Gastrocnemius medialis (tissue), 4 donors: Measurements from ENCODE around the gene CCL14. TPM values are rescaled to one million over a fixed set of nuclear protein-coding genes. Genes with fewer than 3 reads are reported as not detected.

Experiments
- ATAC-seq, 2 donors: fragments of 150-250 bp; one replicate each; pipeline ENCODE4 v1.9.1; 2016
- DNase-seq, 2 donors: peaks; one replicate each; pipeline ENCODE4 v3.0.0-alpha.2; 2019
- H3K27ac ChIP-seq, 4 donors: fragments of 200-600 bp; sonication (generic); 1 replicate in 1 of 4; 2 replicates in 3 of 4; pipeline ENCODE4 v1.5.1; 2016 to 2018; ENCODE audit warnings: mild to moderate bottlenecking in 2 of 4, moderate library complexity in 1 of 4
- H3K27me3 ChIP-seq, 3 donors: fragments of 200-600 bp; sonication (generic) in 2 of 3; 1 replicate in 1 of 3; 2 replicates in 2 of 3; pipeline versions ENCODE4 v1.5.1 to v1.6.0; 2016 to 2019; ENCODE audit warnings: mild to moderate bottlenecking in 1 of 3, moderate library complexity in 1 of 3
- H3K36me3 ChIP-seq, 2 donors: fragments of 200-600 bp; sonication (generic) in 1 of 2; one replicate each; pipeline ENCODE4 v1.5.1; 2017 to 2018
- H3K4me1 ChIP-seq, 2 donors: fragments of 200-600 bp; sonication (generic) in 1 of 2; one replicate each; pipeline ENCODE4 v1.5.1; 2016 to 2017; ENCODE audit warnings: mild to moderate bottlenecking in 2 of 2
- H3K4me3 ChIP-seq, 4 donors: fragments of 200-600 bp; sonication (generic) in 3 of 4; 1 replicate in 1 of 4; 2 replicates in 3 of 4; pipeline ENCODE4 v1.5.1; 2016 to 2019; ENCODE audit warnings: mild to moderate bottlenecking in 2 of 4
- H3K9me3 ChIP-seq, 3 donors: fragments of 200-600 bp; sonication (generic) in 2 of 3; 1 replicate in 1 of 3; 2 replicates in 2 of 3; pipeline ENCODE4 v1.5.1; 2016 to 2019
- POLR2A ChIP-seq, 2 donors: fragments of 450-650 bp; IDR thresholded peaks; one replicate each; pipeline ENCODE4 v1.6.1; 2017; ENCODE audit warnings: antibody characterized with exemption in 2 of 2, mild to moderate bottlenecking in 2 of 2, moderate library complexity in 2 of 2
- in situ Hi-C, 4 donors: fragments of 200-750 bp; cut with MboI; loops; one replicate each; pipeline versions ENCODE4 v1.15.0 to v1.8.0; 2017; ENCODE audit warnings: low sequenced_read_pairs in 4 of 4
- intact Hi-C: fragments of 100-400 bp; cut with DNase I; formaldehyde crosslinking; loops from one replicate; pipeline ENCODE4 v1.15.1; 2023; ENCODE audit warnings: low total_unique reads
- total RNA-seq, 4 donors: library from RNA; depleted of rRNA; stranded (reverse); fragments of >200 nt; gene quantifications; one replicate each; pipeline versions ENCODE4 v1.1.0 to v1.2.3, GENCODE V29; 2016
- TF ChIP-seq, protein P1 (sequence below), 5 experiments: fragments of 450-650 bp in 3 of 5; fragments of 200-600 bp in 2 of 5; sonication (generic) in 2 of 5; IDR thresholded peaks in 4 of 5; conservative IDR thresholded peaks in 1 of 5; 1 replicate in 4 of 5; 2 replicates in 1 of 5; pipeline ENCODE4 v1.5.1; 2016 to 2019; ENCODE audit warnings: antibody characterized with exemption in 5 of 5, mild to moderate bottlenecking in 3 of 5, moderate library complexity in 3 of 5

The CCL14 gene
- total RNA-seq, 4 donors from 2014 or later = 4.9 to 25.9 (median 12.1) TPM

GRCh38 chr17:35965272-35965671 lies 21.3 kb downstream of the CCL14 start:
- Histone ChIP-seq H3K4me3 (no peak overlapping the region), H3K36me3 (no peaks in the 10 kb centered on the region), H3K27me3 (peaks cover 0 to 4% (median 0%) of the 10 kb centered on the region in 3 donors), H3K9me3 (no peaks in the 10 kb centered on the region), H3K4me1 (no peaks in the 10 kb centered on the region), H3K27ac (no peak overlapping the region)
- in situ Hi-C loops = loop anchor here in 2 of 4 donors (10.0 to 25.0 kb wide), 3 partner anchors 103 to 522 kb away; partner anchors contain the start of genes ZNHIT3 (in 2 of the 2) and HEATR9 (in 1 of the 2)
- intact Hi-C loops = no loop called here
- ATAC-seq = no peak
- TF ChIP-seq POLR2A (IDR thresholded peaks at IDR 0.05) = no peak
- TF ChIP-seq, protein P1, sequence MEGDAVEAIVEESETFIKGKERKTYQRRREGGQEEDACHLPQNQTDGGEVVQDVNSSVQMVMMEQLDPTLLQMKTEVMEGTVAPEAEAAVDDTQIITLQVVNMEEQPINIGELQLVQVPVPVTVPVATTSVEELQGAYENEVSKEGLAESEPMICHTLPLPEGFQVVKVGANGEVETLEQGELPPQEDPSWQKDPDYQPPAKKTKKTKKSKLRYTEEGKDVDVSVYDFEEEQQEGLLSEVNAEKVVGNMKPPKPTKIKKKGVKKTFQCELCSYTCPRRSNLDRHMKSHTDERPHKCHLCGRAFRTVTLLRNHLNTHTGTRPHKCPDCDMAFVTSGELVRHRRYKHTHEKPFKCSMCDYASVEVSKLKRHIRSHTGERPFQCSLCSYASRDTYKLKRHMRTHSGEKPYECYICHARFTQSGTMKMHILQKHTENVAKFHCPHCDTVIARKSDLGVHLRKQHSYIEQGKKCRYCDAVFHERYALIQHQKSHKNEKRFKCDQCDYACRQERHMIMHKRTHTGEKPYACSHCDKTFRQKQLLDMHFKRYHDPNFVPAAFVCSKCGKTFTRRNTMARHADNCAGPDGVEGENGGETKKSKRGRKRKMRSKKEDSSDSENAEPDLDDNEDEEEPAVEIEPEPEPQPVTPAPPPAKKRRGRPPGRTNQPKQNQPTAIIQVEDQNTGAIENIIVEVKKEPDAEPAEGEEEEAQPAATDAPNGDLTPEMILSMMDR (IDR thresholded peaks at IDR 0.05 in 4 of 5, conservative IDR thresholded peaks at IDR 0.05 in 1 of 5) = no peak
- no peak for DNase-seq

GRCh38 chr17:35963663-35964062 lies 22.9 kb downstream of the CCL14 start:
- Histone ChIP-seq H3K27ac (no peak overlapping the region), H3K27me3 (peaks cover 0 to 8% (median 0%) of the 10 kb centered on the region in 3 donors), H3K4me3 (no peak overlapping the region), H3K36me3 (no peaks in the 10 kb centered on the region), H3K9me3 (no peaks in the 10 kb centered on the region), H3K4me1 (no peaks in the 10 kb centered on the region)
- no peak for TF ChIP-seq POLR2A (IDR thresholded peaks at IDR 0.05)
- TF ChIP-seq, protein P1 (IDR thresholded peaks at IDR 0.05 in 4 of 5, conservative IDR thresholded peaks at IDR 0.05 in 1 of 5) = no peak
- intact Hi-C loops = no loop called here
- DNase-seq (no peak), ATAC-seq (no peak)
- in situ Hi-C loops = loop anchor here in 2 of 4 donors (10.0 to 25.0 kb wide), 3 partner anchors 101 to 524 kb away; partner anchors contain the start of genes ZNHIT3 (in 2 of the 2) and HEATR9 (in 1 of the 2)

DNA sequence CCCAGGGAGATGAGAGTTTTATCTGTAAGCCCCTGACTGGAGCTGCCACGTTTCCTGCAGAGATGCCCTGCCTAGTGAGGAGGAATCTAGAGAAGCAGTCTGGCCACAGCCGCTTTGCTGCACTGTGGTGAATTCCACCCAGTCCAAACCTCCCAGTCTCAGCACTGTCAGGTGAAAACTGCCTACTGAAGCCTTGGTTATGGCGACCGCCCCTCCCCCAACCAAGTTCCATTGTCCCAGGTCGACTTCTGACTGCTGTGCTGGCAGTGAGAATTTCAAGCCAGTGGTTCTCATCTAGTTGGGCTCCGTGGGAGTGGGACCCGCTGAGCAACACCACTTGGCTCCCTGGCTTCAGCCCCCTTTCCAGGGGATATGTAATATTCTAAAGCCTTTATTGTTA lies 32.8 kb downstream of the CCL14 start:
- ATAC-seq (no peak), DNase-seq (no peak)
- no peak overlapping the region for H3K27ac ChIP-seq
- TF ChIP-seq, protein P1 (IDR thresholded peaks at IDR 0.05 in 4 of 5, conservative IDR thresholded peaks at IDR 0.05 in 1 of 5) = no peak
- TF ChIP-seq POLR2A (IDR thresholded peaks at IDR 0.05) = no peak
- peaks cover 0 to 4% (median 3%) of the 10 kb centered on the region in 3 donors for H3K27me3 ChIP-seq
- H3K9me3 ChIP-seq = no peaks in the 10 kb centered on the region
- no peaks in the 10 kb centered on the region for H3K4me1 ChIP-seq
- intact Hi-C loops = no loop called here
- no peaks in the 10 kb centered on the region for H3K36me3 ChIP-seq
- no peak overlapping the region for H3K4me3 ChIP-seq
- in situ Hi-C loops = loop anchor here in 2 of 4 donors (25.0 kb wide), 2 partner anchors 91 to 534 kb away; partner anchors contain the start of genes ZNHIT3 (in 2 of the 2) and HEATR9 (in 1 of the 2)

GRCh38 chr17:35949401-35949800 lies 37.1 kb downstream of the CCL14 start:
- DNase-seq = no peak
- Histone ChIP-seq H3K4me3 (no peak overlapping the region), H3K27me3 (no peaks in the 10 kb centered on the region), H3K4me1 (no peaks in the 10 kb centered on the region), H3K9me3 (no peaks in the 10 kb centered on the region), H3K27ac (no peak overlapping the region), H3K36me3 (no peaks in the 10 kb centered on the region)
- TF ChIP-seq POLR2A (IDR thresholded peaks at IDR 0.05) = no peak
- TF ChIP-seq, protein P1 (IDR thresholded peaks at IDR 0.05 in 4 of 5, conservative IDR thresholded peaks at IDR 0.05 in 1 of 5) = no peak
- in situ Hi-C loops = no loop called here
- intact Hi-C loops = no loop called here
- no peak for ATAC-seq

- Histone ChIP-seq H3K27me3 (peaks cover 0 to 2% (median 0%) of the 10 kb centered on the region in 3 donors), H3K4me1 (no peaks in the 10 kb centered on the region), H3K4me3 (no peak overlapping the region), H3K9me3 (no peaks in the 10 kb centered on the region), H3K36me3 (no peaks in the 10 kb centered on the region), H3K27ac (no peak overlapping the region)
- DNase-seq (no peak), ATAC-seq (no peak)
- intact Hi-C loops (no loop called here), in situ Hi-C loops (no loop called here)
- TF ChIP-seq POLR2A (IDR thresholded peaks at IDR 0.05) = no peak
- TF ChIP-seq, protein P1 (IDR thresholded peaks at IDR 0.05 in 4 of 5, conservative IDR thresholded peaks at IDR 0.05 in 1 of 5) = no peak
These were observed 38.4 kb downstream of the CCL14 start for GRCh38 chr17:35948092-35948491.
